Activated T-cell treated with anti-CD3 and anti-CD28 coated beads, Interleukin-2, amount 50 U/mL, for 4 hours (primary cell): ENCODE measurements around the gene PRKCQ. TPM values are rescaled to one million over a fixed set of nuclear protein-coding genes. Genes with fewer than 3 reads are reported as not detected.
A peak's percentile ranks its signal among the peaks of the same experiment; 100 is the strongest.

ENCODE experiments used
- ATAC-seq, 2 donors: fragments of 200-7000 bp; cut with Tn5 transposase; one replicate each; pipeline ENCODE4 v1.10.0; 2021
- DNase-seq: peaks from one replicate; pipeline ENCODE4 v3.0.0-alpha.2; 2020
- H3K27me3 Mint-ChIP-seq: one replicate; pipeline ENCODE4 v1.8.0; 2021; ENCODE audit warnings: low read depth, mixed read lengths
- H3K36me3 Mint-ChIP-seq: one replicate; pipeline ENCODE4 v1.8.0; 2022; ENCODE audit warnings: mixed read lengths; ENCODE audit not compliant: insufficient read depth
- H3K4me1 Mint-ChIP-seq: one replicate; pipeline ENCODE4 v1.8.0; 2021; ENCODE audit warnings: low read depth, mixed read lengths
- H3K4me3 Mint-ChIP-seq: one replicate; pipeline ENCODE4 v1.8.0; 2021; ENCODE audit warnings: mild to moderate bottlenecking, moderate library complexity, mixed read lengths
- H3K9me3 Mint-ChIP-seq: one replicate; pipeline ENCODE4 v1.8.0; 2021; ENCODE audit warnings: mixed read lengths
- total RNA-seq, 3 donors: library from RNA; stranded (reverse); gene quantifications; one replicate each; pipeline ENCODE4 v1.2.1, GENCODE V29; 2021

PRKCQ gene
- total RNA-seq, 3 donors from 2014 or later: 21.4 to 26.2 (median 22.3) TPM

GRCh38 chr10:6603142-6604125, 23.4 kb upstream of the PRKCQ start:
- peaks cover 39% of the 10 kb centered on the region for H3K36me3 Mint-ChIP-seq
- H3K9me3 Mint-ChIP-seq: peaks cover 12% of the 10 kb centered on the region
- ATAC-seq (no peak), DNase-seq (no peak)
- H3K27me3 Mint-ChIP-seq: no peaks in the 10 kb centered on the region
- no peak overlapping the region for H3K4me3 Mint-ChIP-seq
- H3K4me1 Mint-ChIP-seq: peaks cover 70% of the 10 kb centered on the region

GRCh38 chr10:6602700-6603084, 22.6 kb upstream of the PRKCQ start:
- ATAC-seq (no peak), DNase-seq (no peak)
- Mint-ChIP-seq H3K9me3 (peaks cover 7% of the 10 kb centered on the region), H3K36me3 (peaks cover 36% of the 10 kb centered on the region), H3K4me1 (peaks cover 69% of the 10 kb centered on the region), H3K4me3 (no peak overlapping the region), H3K27me3 (no peaks in the 10 kb centered on the region)

GRCh38 chr10:6602026-6602699, 22.1 kb upstream of the PRKCQ start:
- Mint-ChIP-seq H3K9me3 (peaks cover 7% of the 10 kb centered on the region), H3K4me3 (no peak overlapping the region), H3K27me3 (no peaks in the 10 kb centered on the region), H3K4me1 (peaks cover 69% of the 10 kb centered on the region), H3K36me3 (peaks cover 31% of the 10 kb centered on the region)
- DNase-seq (no peak), ATAC-seq (no peak)

GRCh38 chr10:6601246-6601805, 21.2 kb upstream of the PRKCQ start:
- H3K9me3 Mint-ChIP-seq: peaks cover 7% of the 10 kb centered on the region
- peak overlapping the region; percentile 15 for H3K4me3 Mint-ChIP-seq
- no peaks in the 10 kb centered on the region for H3K27me3 Mint-ChIP-seq
- H3K4me1 Mint-ChIP-seq: peaks cover 68% of the 10 kb centered on the region
- ATAC-seq: peak in 1 of 2 donors; percentile 52
- no peak for DNase-seq
- peaks cover 27% of the 10 kb centered on the region for H3K36me3 Mint-ChIP-seq

- H3K27me3 Mint-ChIP-seq: no peaks in the 10 kb centered on the region
- H3K4me3 Mint-ChIP-seq: peak overlapping the region; percentile 8
- DNase-seq: no peak
- ATAC-seq: peak; percentile 38 to 62
- peaks cover 26% of the 10 kb centered on the region for H3K36me3 Mint-ChIP-seq
- peaks cover 7% of the 10 kb centered on the region for H3K9me3 Mint-ChIP-seq
- H3K4me1 Mint-ChIP-seq: peaks cover 70% of the 10 kb centered on the region
These were observed 20.3 kb upstream of the PRKCQ start for GRCh38 chr10:6600224-6600987.

- peaks cover 7% of the 10 kb centered on the region for H3K9me3 Mint-ChIP-seq
- peak in 1 of 2 donors; percentile 44 for ATAC-seq
- H3K27me3 Mint-ChIP-seq: no peaks in the 10 kb centered on the region
- peaks cover 79% of the 10 kb centered on the region for H3K4me1 Mint-ChIP-seq
- no peak overlapping the region for H3K4me3 Mint-ChIP-seq
- H3K36me3 Mint-ChIP-seq: peaks cover 26% of the 10 kb centered on the region
- DNase-seq: no peak
These were observed 18.6 kb upstream of the PRKCQ start for GRCh38 chr10:6598679-6599078.

- H3K9me3 Mint-ChIP-seq: peaks cover 7% of the 10 kb centered on the region
- H3K4me3 Mint-ChIP-seq: no peak overlapping the region
- H3K27me3 Mint-ChIP-seq: no peaks in the 10 kb centered on the region
- no peak for DNase-seq
- H3K4me1 Mint-ChIP-seq: peaks cover 88% of the 10 kb centered on the region
- peaks cover 32% of the 10 kb centered on the region for H3K36me3 Mint-ChIP-seq
- no peak for ATAC-seq
These were observed 17.4 kb upstream of the PRKCQ start for GRCh38 chr10:6597478-6597877.

GRCh38 chr10:6595499-6595898, 15.4 kb upstream of the PRKCQ start:
- ATAC-seq: no peak
- peaks cover 90% of the 10 kb centered on the region for H3K4me1 Mint-ChIP-seq
- H3K9me3 Mint-ChIP-seq: peaks cover 7% of the 10 kb centered on the region
- H3K27me3 Mint-ChIP-seq: no peaks in the 10 kb centered on the region
- H3K4me3 Mint-ChIP-seq: peak overlapping the region; percentile 48
- H3K36me3 Mint-ChIP-seq: peaks cover 28% of the 10 kb centered on the region
- DNase-seq: no peak

GRCh38 chr10:6593241-6593671, 13.2 kb upstream of the PRKCQ start:
- DNase-seq (no peak), ATAC-seq (peak; percentile 73 to 84)
- peaks cover 33% of the 10 kb centered on the region for H3K36me3 Mint-ChIP-seq
- H3K4me1 Mint-ChIP-seq: peaks cover 92% of the 10 kb centered on the region
- no peaks in the 10 kb centered on the region for H3K9me3 Mint-ChIP-seq
- peak overlapping the region; percentile 15 for H3K4me3 Mint-ChIP-seq
- H3K27me3 Mint-ChIP-seq: no peaks in the 10 kb centered on the region

- H3K27me3 Mint-ChIP-seq: no peaks in the 10 kb centered on the region
- H3K4me1 Mint-ChIP-seq: peaks cover 90% of the 10 kb centered on the region
- peak overlapping the region; percentile 17 for H3K4me3 Mint-ChIP-seq
- H3K36me3 Mint-ChIP-seq: peaks cover 36% of the 10 kb centered on the region
- ATAC-seq (peak; percentile 54 to 69), DNase-seq (no peak)
- no peaks in the 10 kb centered on the region for H3K9me3 Mint-ChIP-seq
These were observed 12.0 kb upstream of the PRKCQ start for GRCh38 chr10:6592080-6592479.

- Mint-ChIP-seq H3K4me3 (peak overlapping the region; percentile 17), H3K9me3 (no peaks in the 10 kb centered on the region), H3K4me1 (peaks cover 89% of the 10 kb centered on the region), H3K27me3 (no peaks in the 10 kb centered on the region), H3K36me3 (peaks cover 36% of the 10 kb centered on the region)
- DNase-seq: no peak
- peak; percentile 6 to 22 for ATAC-seq
These were observed 11.6 kb upstream of the PRKCQ start for GRCh38 chr10:6591668-6592067.

- ATAC-seq: no peak
- DNase-seq: no peak
- H3K36me3 Mint-ChIP-seq: peaks cover 48% of the 10 kb centered on the region
- H3K9me3 Mint-ChIP-seq: no peaks in the 10 kb centered on the region
- peaks cover 90% of the 10 kb centered on the region for H3K4me1 Mint-ChIP-seq
- H3K4me3 Mint-ChIP-seq: no peak overlapping the region
- H3K27me3 Mint-ChIP-seq: no peaks in the 10 kb centered on the region
These were observed 10.0 kb upstream of the PRKCQ start for GRCh38 chr10:6590100-6590499.

GRCh38 chr10:6589287-6590094, 9.4 kb upstream of the PRKCQ start:
- Mint-ChIP-seq H3K36me3 (peaks cover 52% of the 10 kb centered on the region), H3K27me3 (no peaks in the 10 kb centered on the region), H3K4me3 (peak overlapping the region; percentile 37), H3K9me3 (no peaks in the 10 kb centered on the region), H3K4me1 (peaks cover 92% of the 10 kb centered on the region)
- DNase-seq (no peak), ATAC-seq (no peak)
